ENCODE measurements around the gene DOK7.

The DOK7 gene

DNA sequence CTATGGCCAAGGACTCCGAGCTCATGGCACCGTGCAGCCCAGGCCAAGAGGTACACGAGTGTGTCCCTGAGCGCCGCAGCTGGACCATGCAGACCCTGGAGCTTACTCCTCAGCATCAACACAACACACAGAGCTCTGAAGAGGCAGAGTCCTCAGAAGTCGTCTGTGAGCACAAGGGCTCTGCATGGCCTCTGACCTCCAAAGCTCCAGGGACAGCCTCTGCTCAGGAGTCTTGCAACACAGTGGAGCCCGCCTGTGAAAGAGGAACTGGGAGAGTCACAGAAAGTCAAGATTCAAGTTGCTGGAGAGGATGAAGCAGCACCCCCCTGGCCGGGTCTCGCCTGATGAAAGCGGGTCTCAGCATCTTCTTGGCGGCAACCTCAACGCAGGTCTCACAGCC, 66.3 kb downstream of the DOK7 start:
- peak overlapping the region; percentile 97; the same call in 1 of the 2 replicates for H3K4me2 ChIP-seq (ENCODE audit: insufficient read depth, low read length)
- H3K4me3 ChIP-seq (ENCODE audit: low read depth in 1 of 2, low read length in 2 of 2): no peak overlapping the region
- H3K79me2 ChIP-seq (ENCODE audit: insufficient read depth, low read length): peaks cover 68% of the 10 kb centered on the region
- H4K20me1 ChIP-seq (ENCODE audit: insufficient read depth, low read length): peaks cover 68% of the 10 kb centered on the region
- no peaks in the 10 kb centered on the region for H3K9me3 ChIP-seq (ENCODE audit: insufficient read depth, low read length, severe bottlenecking)
- H3K27me3 ChIP-seq (ENCODE audit: insufficient read depth, low read length, poor library complexity): no peaks in the 10 kb centered on the region
- no peak for ATAC-seq (ENCODE audit: insufficient read depth, low read depth)
- no peak for DNase-seq
- H3K27ac ChIP-seq (ENCODE audit: low read length): no peak overlapping the region
- no peak overlapping the region for H2AFZ ChIP-seq (ENCODE audit: low read depth, low read length)
- no peak overlapping the region for H3K9ac ChIP-seq (ENCODE audit: low read depth, low read length)
- H3K36me3 ChIP-seq (ENCODE audit: insufficient read depth, low read length): peaks cover 46% of the 10 kb centered on the region
- TF ChIP-seq, protein P1, sequence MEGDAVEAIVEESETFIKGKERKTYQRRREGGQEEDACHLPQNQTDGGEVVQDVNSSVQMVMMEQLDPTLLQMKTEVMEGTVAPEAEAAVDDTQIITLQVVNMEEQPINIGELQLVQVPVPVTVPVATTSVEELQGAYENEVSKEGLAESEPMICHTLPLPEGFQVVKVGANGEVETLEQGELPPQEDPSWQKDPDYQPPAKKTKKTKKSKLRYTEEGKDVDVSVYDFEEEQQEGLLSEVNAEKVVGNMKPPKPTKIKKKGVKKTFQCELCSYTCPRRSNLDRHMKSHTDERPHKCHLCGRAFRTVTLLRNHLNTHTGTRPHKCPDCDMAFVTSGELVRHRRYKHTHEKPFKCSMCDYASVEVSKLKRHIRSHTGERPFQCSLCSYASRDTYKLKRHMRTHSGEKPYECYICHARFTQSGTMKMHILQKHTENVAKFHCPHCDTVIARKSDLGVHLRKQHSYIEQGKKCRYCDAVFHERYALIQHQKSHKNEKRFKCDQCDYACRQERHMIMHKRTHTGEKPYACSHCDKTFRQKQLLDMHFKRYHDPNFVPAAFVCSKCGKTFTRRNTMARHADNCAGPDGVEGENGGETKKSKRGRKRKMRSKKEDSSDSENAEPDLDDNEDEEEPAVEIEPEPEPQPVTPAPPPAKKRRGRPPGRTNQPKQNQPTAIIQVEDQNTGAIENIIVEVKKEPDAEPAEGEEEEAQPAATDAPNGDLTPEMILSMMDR (IDR thresholded peaks at IDR 0.05; ENCODE audit: borderline replicate concordance, extremely low read depth, low read length, poor library complexity, severe bottlenecking): no peak
- TF ChIP-seq EZH2 (IDR thresholded peaks at IDR 0.05; ENCODE audit: borderline replicate concordance, low read depth, low read length, severe bottlenecking): no peak
- H3K4me1 ChIP-seq (ENCODE audit: insufficient read depth, low read length): peaks cover 42% of the 10 kb centered on the region

DNA sequence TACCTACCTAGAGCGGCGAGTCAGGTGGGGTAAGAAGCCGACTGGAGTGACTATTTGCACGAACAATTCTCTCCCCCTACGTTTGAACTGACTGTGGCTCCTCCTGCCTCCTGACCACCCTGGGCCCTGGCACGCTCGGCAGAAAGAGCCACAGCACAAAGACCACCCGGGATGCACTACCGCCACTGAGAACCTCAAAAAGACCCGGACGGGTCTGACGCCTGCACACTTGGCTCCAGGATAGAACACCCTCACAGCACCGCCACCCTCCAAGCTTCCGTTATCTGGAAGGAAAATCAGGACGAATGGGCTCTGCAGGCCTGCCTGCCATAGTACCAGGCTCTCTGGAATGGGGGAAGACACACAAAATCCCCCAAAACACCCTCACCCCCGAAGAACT, 66.9 kb downstream of the DOK7 start:
- H3K4me1 ChIP-seq (ENCODE audit: insufficient read depth, low read length): peaks cover 42% of the 10 kb centered on the region
- ATAC-seq (ENCODE audit: insufficient read depth, low read depth): no peak
- DNase-seq: no peak
- H3K4me3 ChIP-seq (ENCODE audit: low read depth in 1 of 2, low read length in 2 of 2): 0 out of 4 replicates have a peak overlapping the region, but pooled peaks of 1 of the 2 experiments have one; percentile 67
- no peak overlapping the region for H3K27ac ChIP-seq (ENCODE audit: low read length)
- peaks cover 64% of the 10 kb centered on the region for H4K20me1 ChIP-seq (ENCODE audit: insufficient read depth, low read length)
- H2AFZ ChIP-seq (ENCODE audit: low read depth, low read length): no peak overlapping the region
- TF ChIP-seq EZH2 (IDR thresholded peaks at IDR 0.05; ENCODE audit: borderline replicate concordance, low read depth, low read length, severe bottlenecking): no peak
- TF ChIP-seq, protein P1 (IDR thresholded peaks at IDR 0.05; ENCODE audit: borderline replicate concordance, extremely low read depth, low read length, poor library complexity, severe bottlenecking): no peak
- no peaks in the 10 kb centered on the region for H3K9me3 ChIP-seq (ENCODE audit: insufficient read depth, low read length, severe bottlenecking)
- H3K9ac ChIP-seq (ENCODE audit: low read depth, low read length): peak overlapping the region; percentile 75; the same call in 1 of the 2 replicates
- no peaks in the 10 kb centered on the region for H3K27me3 ChIP-seq (ENCODE audit: insufficient read depth, low read length, poor library complexity)
- peaks cover 68% of the 10 kb centered on the region for H3K79me2 ChIP-seq (ENCODE audit: insufficient read depth, low read length)
- peaks cover 39% of the 10 kb centered on the region for H3K36me3 ChIP-seq (ENCODE audit: insufficient read depth, low read length)
- H3K4me2 ChIP-seq (ENCODE audit: insufficient read depth, low read length): peak overlapping the region; percentile 97

DNA sequence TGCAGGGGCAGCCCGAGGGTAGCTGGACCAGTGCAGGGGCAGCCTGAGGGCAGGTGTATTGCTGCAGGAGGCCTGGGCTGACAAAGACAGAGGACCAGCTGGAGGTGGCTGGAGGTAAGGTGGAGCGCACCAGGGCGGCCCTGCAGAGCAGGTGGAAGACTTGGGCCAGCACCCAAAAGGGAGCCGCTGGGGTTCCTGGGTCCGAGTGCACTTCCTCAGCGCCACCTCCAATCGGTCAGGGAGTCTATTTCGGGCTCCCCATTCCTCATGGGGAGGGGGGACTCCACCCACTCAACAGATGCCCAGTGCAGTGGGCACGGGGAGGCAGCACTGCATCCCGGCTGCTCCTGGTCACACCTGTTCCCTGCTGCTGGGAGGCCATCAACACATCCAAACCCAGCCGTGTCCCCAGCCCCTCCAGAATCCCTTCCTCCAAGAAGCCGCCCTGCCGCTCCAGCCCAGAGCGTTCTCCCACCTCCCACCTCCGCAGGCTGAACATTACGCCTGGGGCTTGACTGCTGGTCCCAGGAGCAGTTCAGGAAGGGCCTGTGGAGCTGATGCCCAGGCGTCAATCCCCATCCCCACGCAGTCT, 67.7 kb downstream of the DOK7 start:
- H3K79me2 ChIP-seq (ENCODE audit: insufficient read depth, low read length): peaks cover 61% of the 10 kb centered on the region
- H3K4me2 ChIP-seq (ENCODE audit: insufficient read depth, low read length): peak overlapping the region; percentile 97
- H2AFZ ChIP-seq (ENCODE audit: low read depth, low read length): no peak overlapping the region
- H3K9me3 ChIP-seq (ENCODE audit: insufficient read depth, low read length, severe bottlenecking): no peaks in the 10 kb centered on the region
- no peaks in the 10 kb centered on the region for H3K27me3 ChIP-seq (ENCODE audit: insufficient read depth, low read length, poor library complexity)
- H3K4me3 ChIP-seq (ENCODE audit: low read depth in 1 of 2, low read length in 2 of 2): peak overlapping the region; percentile 51 to 67; a peak in 3 of 4 replicates
- peaks cover 33% of the 10 kb centered on the region for H3K36me3 ChIP-seq (ENCODE audit: insufficient read depth, low read length)
- H4K20me1 ChIP-seq (ENCODE audit: insufficient read depth, low read length): peaks cover 57% of the 10 kb centered on the region
- peak overlapping the region; percentile 75 for H3K9ac ChIP-seq (ENCODE audit: low read depth, low read length)
- no peak for TF ChIP-seq EZH2 (IDR thresholded peaks at IDR 0.05; ENCODE audit: borderline replicate concordance, low read depth, low read length, severe bottlenecking)
- TF ChIP-seq, protein P1 (IDR thresholded peaks at IDR 0.05; ENCODE audit: borderline replicate concordance, extremely low read depth, low read length, poor library complexity, severe bottlenecking): no peak
- peaks cover 42% of the 10 kb centered on the region for H3K4me1 ChIP-seq (ENCODE audit: insufficient read depth, low read length)
- peak overlapping the region; percentile 72 for H3K27ac ChIP-seq (ENCODE audit: low read length)
- ATAC-seq (ENCODE audit: insufficient read depth, low read depth) (no peak), DNase-seq (no peak)
